GM12864 (cell line): ENCODE results near the gene CNOT3.

Experiments
- DNase-seq: peaks from one replicate; pipeline ENCODE4 v3.0.0-alpha.2; 2011; ENCODE audit warnings: low read depth
- H3K4me3 ChIP-seq: 2 replicates; pipeline ENCODE4 v1.5.1; 2011; ENCODE audit warnings: mild to moderate bottlenecking, low read depth, low read length, control low read depth
- TF ChIP-seq, protein P1 (sequence below): IDR thresholded peaks from 2 replicates; pipeline ENCODE4 v1.5.1; 2011; ENCODE audit warnings: low read depth, mild to moderate bottlenecking, moderate library complexity, low read length, control low read depth, inconsistent platforms; ENCODE audit errors: missing control alignments

CNOT3 gene

DNA sequence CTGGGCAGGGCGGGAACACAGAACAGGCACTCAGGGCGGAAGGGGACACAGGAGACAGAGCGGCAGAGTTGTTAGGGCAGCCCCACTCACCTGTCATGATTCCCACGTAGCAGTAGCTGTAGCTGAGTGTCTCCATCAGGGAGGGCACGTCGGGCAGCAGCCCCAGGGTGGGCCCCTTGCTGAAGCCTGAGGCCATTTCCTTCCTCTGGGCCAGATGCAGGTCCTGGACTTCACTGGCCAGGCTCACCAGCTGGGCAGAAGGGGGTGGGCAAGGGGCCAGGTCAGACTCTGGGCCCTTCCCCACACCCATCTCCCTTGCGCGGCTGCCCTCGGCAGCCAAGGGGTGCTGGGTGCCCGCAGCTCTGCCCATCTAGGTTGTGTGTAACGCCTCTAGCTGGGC is 45.9 kb downstream of the CNOT3 start:
- TF ChIP-seq, protein P1, sequence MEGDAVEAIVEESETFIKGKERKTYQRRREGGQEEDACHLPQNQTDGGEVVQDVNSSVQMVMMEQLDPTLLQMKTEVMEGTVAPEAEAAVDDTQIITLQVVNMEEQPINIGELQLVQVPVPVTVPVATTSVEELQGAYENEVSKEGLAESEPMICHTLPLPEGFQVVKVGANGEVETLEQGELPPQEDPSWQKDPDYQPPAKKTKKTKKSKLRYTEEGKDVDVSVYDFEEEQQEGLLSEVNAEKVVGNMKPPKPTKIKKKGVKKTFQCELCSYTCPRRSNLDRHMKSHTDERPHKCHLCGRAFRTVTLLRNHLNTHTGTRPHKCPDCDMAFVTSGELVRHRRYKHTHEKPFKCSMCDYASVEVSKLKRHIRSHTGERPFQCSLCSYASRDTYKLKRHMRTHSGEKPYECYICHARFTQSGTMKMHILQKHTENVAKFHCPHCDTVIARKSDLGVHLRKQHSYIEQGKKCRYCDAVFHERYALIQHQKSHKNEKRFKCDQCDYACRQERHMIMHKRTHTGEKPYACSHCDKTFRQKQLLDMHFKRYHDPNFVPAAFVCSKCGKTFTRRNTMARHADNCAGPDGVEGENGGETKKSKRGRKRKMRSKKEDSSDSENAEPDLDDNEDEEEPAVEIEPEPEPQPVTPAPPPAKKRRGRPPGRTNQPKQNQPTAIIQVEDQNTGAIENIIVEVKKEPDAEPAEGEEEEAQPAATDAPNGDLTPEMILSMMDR: no peak
- no peak overlapping the region for H3K4me3 ChIP-seq
- no peak for DNase-seq

DNA sequence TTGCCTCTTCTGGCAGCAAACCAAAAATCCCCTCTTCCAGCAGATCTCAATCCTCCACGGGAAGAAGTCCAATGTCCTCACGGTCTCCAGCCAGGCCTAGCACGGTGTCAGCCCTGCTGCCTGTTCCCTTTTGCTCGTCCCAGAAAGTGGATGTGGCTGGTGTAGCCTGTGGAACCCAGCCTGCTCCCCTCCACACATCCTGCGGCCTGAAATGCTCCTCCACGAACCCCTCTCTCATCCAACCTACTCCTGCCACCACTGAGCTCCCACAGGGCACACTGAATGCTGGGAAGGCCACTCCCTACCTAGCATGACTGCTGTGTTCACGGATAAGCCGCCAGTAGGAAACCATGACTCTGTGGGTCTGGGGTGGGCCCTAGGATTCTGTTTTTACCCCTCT is 48.8 kb downstream of the CNOT3 start:
- no peak for DNase-seq
- TF ChIP-seq, protein P1: no peak
- H3K4me3 ChIP-seq: no peak overlapping the region

DNA sequence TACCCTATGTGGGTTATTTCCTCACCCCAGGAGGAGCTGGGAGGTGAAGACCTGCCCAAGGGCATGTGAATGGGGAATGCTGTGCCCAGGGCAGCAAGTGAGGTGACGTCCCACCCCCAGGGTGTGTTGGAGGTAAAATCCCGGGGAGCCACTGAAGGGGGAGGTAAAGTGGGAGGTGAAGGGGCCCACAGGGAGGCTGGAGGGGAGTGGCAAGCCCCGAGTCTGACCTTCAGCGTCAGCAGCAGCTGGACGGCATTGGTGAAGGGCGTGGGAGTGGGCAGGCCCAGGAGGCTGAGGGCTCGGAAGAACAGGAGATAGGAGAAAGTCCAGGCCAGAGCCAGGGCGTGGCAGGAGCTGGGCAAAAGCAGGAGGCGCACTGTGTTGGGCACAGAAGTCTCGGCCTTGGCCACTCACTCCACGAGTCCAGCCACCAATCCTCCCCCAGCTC is 49.4 kb downstream of the CNOT3 start:
- no peak for DNase-seq
- TF ChIP-seq, protein P1: no peak
- no peak overlapping the region for H3K4me3 ChIP-seq

DNA sequence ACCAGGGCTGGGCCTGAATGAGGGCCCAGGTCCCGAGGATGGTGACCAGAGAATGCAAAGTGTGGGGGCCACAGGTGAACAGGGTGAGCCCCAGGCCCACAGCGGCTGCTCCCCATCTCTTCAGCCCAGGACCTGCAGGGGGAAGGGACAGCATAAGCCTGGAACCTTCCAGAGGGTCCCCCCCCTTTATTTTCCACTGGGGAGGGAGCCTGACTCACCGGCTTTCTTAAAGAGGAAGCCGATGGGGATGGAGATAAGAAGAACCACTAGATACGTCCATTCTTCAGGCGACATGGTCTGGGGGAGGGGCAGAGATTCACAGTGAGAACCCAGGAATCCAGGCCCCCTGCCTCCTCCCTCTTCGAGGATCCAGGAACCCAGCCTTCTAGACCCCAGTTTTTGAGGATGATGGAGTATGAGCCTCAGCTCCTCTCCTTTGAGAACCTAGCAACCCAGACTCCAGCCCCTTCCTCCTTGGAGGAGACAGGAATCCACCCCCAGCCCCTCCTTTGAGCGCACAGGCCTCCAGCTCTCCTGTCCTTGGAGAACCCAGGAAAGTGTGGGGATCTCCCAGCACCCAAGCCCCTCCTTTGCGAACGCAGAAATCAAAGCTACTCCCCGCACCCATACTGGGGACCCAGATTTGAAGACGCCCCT is 50.8 kb downstream of the CNOT3 start:
- DNase-seq: no peak
- TF ChIP-seq, protein P1: no peak
- H3K4me3 ChIP-seq: peak overlapping the region; percentile 88

DNA sequence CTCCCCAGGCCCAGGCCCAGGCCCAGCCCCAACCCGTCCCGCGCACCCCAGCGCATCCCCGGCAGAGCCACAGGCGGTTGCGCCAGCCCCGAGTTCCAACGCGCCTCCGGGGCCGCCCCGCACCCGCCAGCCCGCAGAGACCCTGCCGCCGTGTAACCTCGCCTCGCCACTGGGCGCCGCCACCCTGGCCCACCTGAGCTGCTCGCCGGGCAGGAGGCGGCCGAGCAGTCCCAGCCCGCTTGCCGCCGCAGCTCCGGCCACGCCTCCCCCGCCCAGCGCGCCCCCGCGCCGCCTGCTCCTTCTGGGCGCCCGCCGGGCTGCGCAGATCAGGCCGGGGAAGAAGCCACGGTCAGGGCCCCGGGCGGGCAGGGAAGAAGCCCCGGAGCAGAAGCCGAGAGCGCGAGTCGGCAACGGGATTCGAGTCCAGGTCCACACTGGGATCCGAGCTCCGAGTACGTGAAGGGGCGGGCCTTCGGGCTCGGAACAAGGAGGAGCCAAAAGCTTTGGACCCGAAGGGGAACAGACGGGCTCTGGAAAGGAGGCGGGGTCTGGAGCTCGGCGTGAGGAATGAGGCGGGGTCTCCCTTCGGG is 51.7 kb downstream of the CNOT3 start, which contains the start of gene MBOAT7:
Gene MBOAT7 (minus strand): TSS at position 436 of the 590 bp plus-strand sequence. CDS start 1,072 bp downstream, outside the sequence.
- H3K4me3 ChIP-seq: peak within 1 kb of the TSS; percentile 92
- TF ChIP-seq, protein P1: peak; percentile 35
- DNase-seq: no peak

DNA sequence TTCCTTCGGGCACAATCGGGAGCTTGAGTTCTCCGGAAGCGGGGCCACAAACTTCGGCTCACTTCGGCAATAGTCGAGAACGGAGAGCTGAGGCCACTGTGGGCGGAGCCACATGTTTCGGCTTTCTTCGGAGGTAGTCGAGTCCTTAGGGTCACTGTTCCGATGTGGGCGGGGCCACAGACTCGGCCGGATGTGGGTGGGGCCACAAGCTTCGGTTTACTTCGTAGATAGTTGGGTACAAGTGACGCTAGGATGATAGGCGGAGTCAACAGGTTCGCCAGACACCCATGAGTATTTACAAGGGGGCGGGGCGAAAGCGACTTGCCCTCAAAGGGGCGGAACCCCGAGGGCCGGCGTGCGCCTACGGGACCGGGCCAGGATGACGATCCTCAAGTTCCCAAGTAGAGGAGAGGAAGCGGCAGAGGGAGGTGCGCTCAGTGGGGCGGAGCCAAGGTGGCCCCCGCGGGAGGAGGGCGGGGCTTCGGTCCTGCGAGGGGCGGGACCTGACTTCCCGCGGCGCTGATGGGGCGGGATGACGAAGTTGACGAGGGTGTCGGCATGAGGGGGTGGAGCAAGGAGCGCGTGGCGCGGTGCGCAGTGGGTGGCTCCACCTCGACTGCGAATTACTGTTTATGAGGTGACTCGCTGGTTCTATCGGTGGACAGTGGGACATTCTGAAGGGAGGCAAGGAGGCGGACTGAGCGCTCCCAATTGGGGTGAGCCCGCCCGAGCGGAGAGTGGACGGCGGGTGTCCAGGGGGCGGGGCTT is 52.4 kb downstream of the CNOT3 start:
- TF ChIP-seq, protein P1: no peak
- DNase-seq: peak; percentile 100
- H3K4me3 ChIP-seq: peak overlapping the region; percentile 92
